GM12891 (cell line): ENCODE data around the gene WRAP73.

Source experiments
- POLR2A ChIP-seq: IDR thresholded peaks from 2 replicates; pipeline ENCODE4 v1.6.1; 2011; ENCODE audit warnings: low read depth, low read length, control low read depth
- POLR2AphosphoS5 ChIP-seq: IDR thresholded peaks from 2 replicates; pipeline ENCODE4 v1.6.1; 2011; ENCODE audit warnings: low read depth, low read length, control low read depth
- POU2F2 ChIP-seq: IDR thresholded peaks from 2 replicates; pipeline ENCODE4 v1.6.1; 2011; ENCODE audit warnings: low read depth, mild to moderate bottlenecking, control low read depth, low read length, moderate library complexity
- SPI1 ChIP-seq: IDR thresholded peaks from 2 replicates; pipeline ENCODE4 v1.6.1; 2011; ENCODE audit warnings: low read depth, low read length, control low read depth
- TAF1 ChIP-seq: IDR thresholded peaks from 2 replicates; pipeline ENCODE4 v1.6.1; 2011; ENCODE audit warnings: low read depth, low read length, control low read depth

- TF ChIP-seq POU2F2 (no peak), POLR2AphosphoS5 (no peak), POLR2A (no peak), TAF1 (no peak), SPI1 (no peak)
Measured at GRCh38 chr1:3623441-3624199, 26.3 kb downstream of the WRAP73 start.
